Fibroblast of skin of abdomen (primary cell): ENCODE measurements around the gene PGD. TPM values are rescaled to one million over a fixed set of nuclear protein-coding genes. Genes with fewer than 3 reads are reported as not detected.

ENCODE experiments used
- DNase-seq: peaks from one replicate; pipeline ENCODE4 v3.0.0-alpha.2; 2013
- polyA plus RNA-seq, 2 experiments: library from polyadenylated mRNA; unstranded; fragments of 120-200 nt; gene quantifications; one replicate each; pipeline ENCODE4 v1.2.1, GENCODE V29; 2013; ENCODE audit not compliant: insufficient read length in 2 of 2

The PGD gene
- 196 TPM for polyA plus RNA-seq (2013, experiment 1 of 2; ENCODE audit: insufficient read length)
- 195 TPM for polyA plus RNA-seq (2013, experiment 2 of 2; ENCODE audit: insufficient read length)

DNA sequence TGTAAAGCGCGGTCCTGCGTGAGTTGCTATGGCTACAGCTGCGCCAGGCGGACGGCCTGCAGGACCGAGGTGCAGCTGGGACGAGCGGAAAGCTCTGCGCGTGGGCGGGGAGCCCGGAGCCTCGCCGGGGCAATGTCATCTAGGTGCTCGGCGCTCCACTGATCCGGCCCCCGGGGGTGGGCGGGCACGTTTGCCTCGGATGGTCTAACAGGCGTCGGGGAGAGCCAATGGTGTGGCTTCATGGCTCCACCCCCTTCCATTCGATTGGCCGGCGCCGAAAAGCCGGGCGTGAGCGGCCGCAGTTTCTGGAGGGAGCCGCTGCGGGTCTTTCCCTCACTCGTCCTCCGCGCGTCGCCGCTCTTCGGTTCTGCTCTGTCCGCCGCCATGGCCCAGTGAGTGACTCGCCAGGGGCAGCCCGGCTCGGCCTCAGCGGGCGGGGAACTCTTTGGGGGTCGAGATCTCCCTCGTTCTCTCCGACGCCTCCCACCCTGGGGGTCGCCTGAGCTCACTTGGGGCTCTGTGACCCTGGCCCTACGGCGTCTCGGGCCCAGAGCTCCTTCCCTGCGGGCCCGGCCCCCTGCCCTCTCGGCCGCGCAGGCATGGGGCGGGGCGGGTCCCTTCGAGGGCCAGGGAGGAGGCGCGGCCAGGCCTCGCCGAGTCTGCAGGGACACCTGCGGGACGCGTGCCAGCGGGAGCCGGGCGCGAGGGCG, at the start of gene PGD:
Gene PGD, plus strand, starts transcription at position 331 of the 710 bp plus-strand sequence. Its CDS starts 54 bp downstream, at position 385.
- DNase-seq, result peak; percentile 99

DNA sequence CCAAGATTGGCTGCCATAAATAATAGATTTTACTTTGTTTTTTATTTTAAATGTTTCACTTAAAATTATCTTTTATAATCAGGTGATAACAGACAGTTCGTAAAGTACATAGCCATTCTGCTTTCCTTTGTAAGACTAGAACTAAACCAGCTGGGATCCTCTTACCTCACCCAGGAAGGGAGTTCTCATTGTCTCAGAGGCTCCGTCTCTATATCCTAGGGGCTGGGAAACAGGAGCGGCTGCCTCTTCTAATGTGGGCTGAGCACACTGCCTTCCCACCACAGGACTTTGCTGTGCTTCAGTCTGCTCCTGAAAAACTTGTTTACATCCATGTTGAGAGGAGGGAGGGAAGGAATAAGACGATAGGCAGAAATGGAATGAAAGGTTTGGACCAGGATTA, 45.6 kb upstream of the PGD start:
- no peak for DNase-seq

GRCh38 chr1:10353693-10354092, 45.2 kb upstream of the PGD start:
- DNase-seq, result no peak

DNA sequence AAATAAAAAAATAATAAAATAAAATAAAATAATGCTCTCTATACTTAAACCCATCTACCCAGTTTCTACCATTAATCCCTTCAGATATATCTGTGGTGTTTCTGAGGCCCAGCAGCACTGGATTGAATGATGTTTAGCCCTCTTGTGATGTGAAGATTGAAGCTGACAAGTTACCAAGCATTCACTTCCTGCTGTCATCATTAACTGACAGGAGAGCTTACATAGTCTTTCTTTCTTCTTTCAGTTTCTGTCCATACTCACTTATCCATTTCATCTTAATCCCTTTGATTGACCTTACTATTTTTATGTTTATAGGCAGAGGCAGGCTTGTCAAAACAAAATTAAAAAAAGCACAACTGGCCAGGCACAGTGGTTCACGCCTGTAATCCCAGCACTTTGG, 38.8 kb upstream of the PGD start:
- no peak for DNase-seq

DNA sequence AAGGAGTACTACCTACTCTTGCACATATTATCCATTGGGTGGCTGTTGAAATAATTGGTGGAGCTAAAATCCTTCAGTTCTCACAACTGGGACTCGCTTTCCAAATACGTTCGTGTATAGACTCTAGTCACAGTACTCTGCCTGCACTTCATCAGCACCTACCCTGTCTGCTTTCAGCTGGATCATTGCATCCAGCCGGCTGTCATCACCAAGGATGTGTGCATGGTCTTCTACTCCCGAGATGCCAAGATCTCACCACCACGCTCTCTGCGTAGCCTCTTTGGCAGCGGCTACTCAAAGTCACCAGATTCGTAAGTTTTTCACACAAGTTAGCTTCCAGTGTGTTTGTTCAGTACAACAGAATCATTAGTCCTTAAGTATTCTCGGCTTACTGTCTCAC, 37.3 kb upstream of the PGD start:
- DNase-seq, result no peak

- no peak for DNase-seq
Measured at GRCh38 chr1:10368194-10368593, 30.7 kb upstream of the PGD start.

DNA sequence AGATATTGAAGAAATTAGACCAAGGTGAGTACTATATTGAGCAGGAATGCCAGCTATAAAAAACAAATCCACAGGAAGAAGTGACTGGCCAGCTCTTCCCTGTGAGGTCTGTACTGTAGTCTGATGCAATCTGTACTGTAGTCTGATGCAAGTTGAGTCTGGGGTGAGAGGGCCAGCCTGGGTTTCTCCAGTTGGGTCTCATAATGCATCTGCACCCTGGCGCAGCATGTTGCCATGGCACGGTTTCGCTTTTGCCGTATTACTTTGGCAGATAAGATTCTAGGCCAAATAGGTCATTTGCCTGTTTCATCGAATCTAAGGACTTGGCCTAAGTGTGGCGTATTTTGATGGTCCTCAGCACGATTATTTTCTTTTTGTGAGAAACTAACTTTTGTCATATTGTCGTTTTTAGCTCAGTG, 24.4 kb upstream of the PGD start:
- peak; percentile 22 for DNase-seq

- DNase-seq, result peak; percentile 69
Measured at GRCh38 chr1:10377365-10378029, 21.4 kb upstream of the PGD start.

GRCh38 chr1:10378081-10378841, 20.6 kb upstream of the PGD start:
- DNase-seq, result peak; percentile 77

DNA sequence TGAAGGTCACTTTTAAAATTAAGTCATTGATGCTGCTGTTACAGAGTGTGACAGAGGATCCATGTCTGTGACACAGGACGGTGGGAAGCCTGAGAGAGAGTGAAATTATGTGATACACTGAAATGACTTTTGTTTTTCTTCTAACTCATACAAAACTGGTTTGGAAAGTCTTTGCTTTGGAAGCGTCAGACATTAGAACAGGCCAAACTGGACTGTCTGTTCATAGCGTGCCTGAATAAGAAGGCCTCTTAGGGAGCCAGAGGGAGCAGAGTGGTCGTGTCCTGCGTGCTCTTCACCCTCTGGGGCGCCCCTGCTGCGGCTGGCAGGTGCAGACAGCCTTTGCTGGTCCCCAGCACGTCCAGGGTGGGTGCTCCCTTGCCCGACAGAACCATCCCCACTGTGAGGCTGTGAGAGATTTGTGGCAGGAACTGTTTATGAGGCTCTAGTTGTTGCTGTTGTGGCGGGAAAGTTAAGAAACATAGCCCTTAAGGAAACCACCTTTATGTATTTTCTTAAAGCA, 19.7 kb upstream of the PGD start:
- no peak for DNase-seq

DNA sequence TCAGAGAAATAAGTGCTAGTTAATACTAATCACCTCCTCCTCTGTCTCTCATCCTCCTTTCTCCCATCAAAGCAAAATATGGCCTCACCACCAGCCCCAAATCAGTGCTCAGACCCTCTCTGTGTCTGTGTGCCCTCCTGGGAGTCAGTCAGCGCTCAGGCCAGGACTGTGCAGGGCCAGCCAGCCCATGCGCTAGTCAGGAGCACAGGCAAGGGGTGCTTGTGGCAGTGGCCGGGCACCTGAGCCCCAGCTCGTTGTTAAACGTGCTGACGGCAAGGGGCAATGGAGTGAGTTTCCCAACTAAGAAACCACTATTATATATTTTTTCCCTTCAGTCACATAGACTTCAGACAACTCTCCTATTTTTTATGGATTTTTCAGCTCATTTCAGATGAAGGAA, 19.2 kb upstream of the PGD start:
- DNase-seq, result no peak

DNA sequence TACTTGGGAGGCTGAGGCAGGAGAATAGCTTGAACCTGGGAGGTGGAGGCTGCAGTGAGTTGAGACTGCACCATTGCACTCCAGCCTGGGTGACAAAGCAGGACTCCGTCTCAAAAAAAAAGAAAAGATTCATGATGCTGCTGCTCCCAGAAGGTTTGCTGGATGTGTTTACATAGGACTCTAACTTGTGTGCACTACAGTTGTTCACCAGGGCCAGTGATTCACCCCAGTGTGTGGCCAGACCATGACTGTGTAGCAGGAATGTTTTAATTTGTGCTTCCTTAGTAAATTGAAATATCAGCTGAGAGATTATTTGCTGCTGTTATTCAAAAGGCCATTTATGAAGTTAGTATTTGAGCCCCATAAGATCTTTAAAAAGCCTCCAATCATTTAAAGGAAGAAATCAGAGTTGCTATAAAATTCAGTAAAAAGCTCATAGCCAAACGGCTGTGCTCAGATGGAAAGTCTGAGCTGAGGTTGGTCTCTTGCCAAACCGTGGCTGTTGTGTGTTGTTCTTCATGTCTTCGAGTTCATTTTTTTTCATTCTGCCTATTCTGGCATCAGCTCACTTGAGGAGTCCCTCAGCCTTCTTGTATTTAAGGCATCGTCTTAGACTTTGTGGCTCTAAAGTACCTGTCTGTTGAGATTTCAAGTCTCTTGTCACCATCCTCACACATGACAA, 18.1 kb upstream of the PGD start:
- DNase-seq, result peak; percentile 83

DNA sequence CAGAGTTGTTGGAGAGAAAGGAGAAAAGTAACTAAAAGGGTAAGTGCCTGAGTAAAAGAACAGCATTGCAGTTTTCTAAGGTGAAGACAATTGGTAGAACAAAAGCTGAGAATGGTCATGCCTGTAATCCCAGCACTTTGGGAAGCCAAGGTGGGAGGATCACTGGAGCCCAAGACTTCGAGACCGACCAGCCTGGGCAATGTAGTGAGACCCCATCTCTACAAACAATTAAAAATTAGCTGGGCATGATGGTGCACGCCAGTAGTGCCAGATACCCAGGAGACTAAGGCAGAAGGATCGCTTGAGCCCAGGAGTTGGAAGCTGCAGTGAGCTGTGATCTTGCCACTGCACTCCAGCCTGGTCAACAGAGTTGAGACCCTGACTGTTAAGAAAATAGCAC, 15.2 kb upstream of the PGD start:
- DNase-seq, result no peak

DNA sequence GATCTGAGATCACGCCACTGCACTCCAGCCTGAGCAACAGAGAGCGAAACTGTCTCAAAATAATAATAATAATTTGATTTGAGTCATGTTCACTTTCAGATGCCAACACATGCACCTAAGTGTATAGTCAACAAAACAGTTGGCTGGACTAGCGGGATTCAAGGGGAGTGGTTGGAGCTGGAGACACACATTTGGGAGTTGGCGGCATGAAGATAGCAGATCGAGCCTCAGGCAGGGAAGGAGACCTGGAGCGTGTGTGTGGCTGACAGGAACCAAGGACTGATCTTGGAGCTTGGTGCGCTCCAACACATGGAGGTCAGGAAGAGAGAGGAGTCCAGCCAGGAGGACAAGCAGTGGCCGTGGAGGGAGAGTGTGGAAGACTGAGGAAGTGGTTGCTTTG, 14.6 kb upstream of the PGD start:
- no peak for DNase-seq

- DNase-seq, result no peak
Measured at GRCh38 chr1:10386761-10387676, 11.8 kb upstream of the PGD start.

DNA sequence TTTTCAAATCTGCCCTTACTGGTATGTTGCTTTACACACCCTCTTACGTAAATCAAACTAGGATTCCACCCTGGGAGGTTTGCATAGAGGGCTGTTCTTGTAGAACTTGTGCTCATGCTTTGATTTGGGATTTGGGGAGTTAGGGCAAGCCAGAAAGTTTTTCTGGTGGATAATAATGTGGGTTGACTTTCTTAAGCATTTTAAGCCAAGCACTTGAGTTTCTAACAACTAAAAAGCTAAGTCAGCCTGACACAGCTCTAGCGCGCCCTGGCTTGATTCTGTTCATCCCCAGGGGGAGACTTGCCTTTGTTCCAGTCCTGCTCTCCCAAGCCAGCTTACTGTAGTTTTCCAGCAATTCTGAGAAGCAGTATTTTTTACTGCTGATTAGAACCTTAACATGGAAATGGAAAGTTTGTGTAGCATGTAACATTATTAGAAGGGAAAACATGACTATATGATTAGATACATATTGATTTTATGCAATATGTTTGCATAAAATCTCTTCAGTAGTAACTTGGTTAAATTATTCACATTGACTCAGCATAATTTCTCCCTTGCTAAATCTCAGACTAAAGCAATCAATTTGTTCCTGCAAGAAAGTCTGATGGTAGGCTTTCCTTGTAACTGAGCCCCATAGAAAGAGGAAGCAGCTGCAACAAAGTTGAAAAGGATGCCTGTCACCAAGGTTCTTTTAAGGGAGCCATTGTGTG, 11.0 kb upstream of the PGD start:
- peak; percentile 79 for DNase-seq

- DNase-seq, result no peak
Measured at GRCh38 chr1:10388387-10388715, 10.5 kb upstream of the PGD start.

GRCh38 chr1:10389271-10389973, 9.4 kb upstream of the PGD start:
- no peak for DNase-seq

- DNase-seq, result no peak
Measured at GRCh38 chr1:10396870-10397269, 2.0 kb upstream of the PGD start.

DNA sequence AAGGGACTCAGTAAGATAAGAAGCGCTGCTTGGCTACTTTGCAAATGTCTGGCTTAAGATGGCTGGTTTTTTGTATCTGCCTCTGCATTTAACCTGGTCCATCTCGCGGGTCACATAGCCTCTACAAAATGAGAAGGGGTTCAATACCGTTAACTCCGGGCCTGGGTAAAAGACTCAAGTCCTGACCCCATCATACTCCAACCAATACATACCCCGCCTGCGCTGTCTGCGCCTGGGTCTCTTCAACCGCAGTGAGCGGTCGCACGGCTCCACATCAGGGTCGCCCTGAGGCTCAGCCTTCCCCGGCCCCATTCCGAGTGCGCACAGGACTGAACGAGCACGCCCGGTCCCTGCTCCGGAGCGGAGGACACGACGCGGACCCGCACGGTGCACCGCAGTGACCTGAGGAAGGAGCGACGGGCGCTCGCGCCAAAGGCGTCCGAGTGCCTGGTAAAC, 558 bp upstream of the PGD start:
- no peak for DNase-seq
